GM21786 (cell line): ENCODE data around the gene CACNA1H.
"Not testable (repeated sequence)": the region's sequence is repeated elsewhere in the genome, so short reads cannot be mapped to it uniquely, and the experiment has no call there.

Experiments used
- ATAC-seq: cut with Tn5 transposase; IDR thresholded peaks from one replicate; pipeline ENCODE4 v1.9.1; 2021; ENCODE audit not compliant: unreplicated experiment

Gene CACNA1H

GRCh38 chr16:1263591-1264344, 110.9 kb downstream of the CACNA1H start:
- no peak for ATAC-seq

GRCh38 chr16:1264345-1265089, 111.6 kb downstream of the CACNA1H start:
- no peak for ATAC-seq

GRCh38 chr16:1265090-1265630, 112.3 kb downstream of the CACNA1H start:
- ATAC-seq: no peak

- no peak for ATAC-seq
Measured at GRCh38 chr16:1265826-1266225, 112.9 kb downstream of the CACNA1H start.

GRCh38 chr16:1269418-1269817, 116.5 kb downstream of the CACNA1H start:
- not testable (repeated sequence) for ATAC-seq

- ATAC-seq: no peak
Measured at GRCh38 chr16:1271380-1271723, 118.4 kb downstream of the CACNA1H start.
